ENCODE results near the gene NQO1. TPM values are rescaled to one million over a fixed set of nuclear protein-coding genes. Genes with fewer than 3 reads are reported as not detected.

Gene NQO1
- total RNA-seq, 1 donor from 2014 or later: 77.7 TPM

DNA sequence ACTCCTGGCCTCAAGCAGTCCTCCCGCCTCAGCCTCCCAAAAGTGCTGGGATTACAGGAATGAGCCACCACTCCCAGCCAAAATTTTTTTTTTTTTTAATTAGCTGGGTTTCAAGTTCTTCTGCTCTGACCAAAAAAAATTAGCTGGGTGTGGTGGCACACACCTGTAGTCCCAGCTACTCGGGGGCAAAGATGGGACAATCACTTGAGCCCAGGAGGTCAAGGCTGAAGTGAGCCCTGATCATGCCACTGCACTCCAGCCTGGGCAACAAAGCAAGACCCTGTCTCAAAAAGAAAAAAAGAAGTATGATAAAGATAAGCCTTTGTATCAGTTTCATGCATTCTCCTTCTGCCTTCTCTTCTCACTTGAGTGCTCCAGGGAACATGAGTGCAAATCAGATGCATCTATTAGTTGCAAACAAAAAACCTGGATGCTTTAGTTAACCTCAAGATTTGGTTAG is 1.9 kb downstream of the NQO1 start:
- H3K27ac ChIP-seq: peak overlapping the region; percentile 88
- H3K9me3 ChIP-seq: no peaks in the 10 kb centered on the region
- H3K36me3 ChIP-seq: no peaks in the 10 kb centered on the region
- no peaks in the 10 kb centered on the region for H3K27me3 ChIP-seq
- intact Hi-C loops (cut with DNase I): no loop called here
- no peak overlapping the region for H3K4me3 ChIP-seq
- DNase-seq (no peak), ATAC-seq (no peak)
- TF ChIP-seq, protein P1, sequence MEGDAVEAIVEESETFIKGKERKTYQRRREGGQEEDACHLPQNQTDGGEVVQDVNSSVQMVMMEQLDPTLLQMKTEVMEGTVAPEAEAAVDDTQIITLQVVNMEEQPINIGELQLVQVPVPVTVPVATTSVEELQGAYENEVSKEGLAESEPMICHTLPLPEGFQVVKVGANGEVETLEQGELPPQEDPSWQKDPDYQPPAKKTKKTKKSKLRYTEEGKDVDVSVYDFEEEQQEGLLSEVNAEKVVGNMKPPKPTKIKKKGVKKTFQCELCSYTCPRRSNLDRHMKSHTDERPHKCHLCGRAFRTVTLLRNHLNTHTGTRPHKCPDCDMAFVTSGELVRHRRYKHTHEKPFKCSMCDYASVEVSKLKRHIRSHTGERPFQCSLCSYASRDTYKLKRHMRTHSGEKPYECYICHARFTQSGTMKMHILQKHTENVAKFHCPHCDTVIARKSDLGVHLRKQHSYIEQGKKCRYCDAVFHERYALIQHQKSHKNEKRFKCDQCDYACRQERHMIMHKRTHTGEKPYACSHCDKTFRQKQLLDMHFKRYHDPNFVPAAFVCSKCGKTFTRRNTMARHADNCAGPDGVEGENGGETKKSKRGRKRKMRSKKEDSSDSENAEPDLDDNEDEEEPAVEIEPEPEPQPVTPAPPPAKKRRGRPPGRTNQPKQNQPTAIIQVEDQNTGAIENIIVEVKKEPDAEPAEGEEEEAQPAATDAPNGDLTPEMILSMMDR (IDR thresholded peaks at IDR 0.05): no peak
- H3K4me1 ChIP-seq: peaks cover 17% of the 10 kb centered on the region

DNA sequence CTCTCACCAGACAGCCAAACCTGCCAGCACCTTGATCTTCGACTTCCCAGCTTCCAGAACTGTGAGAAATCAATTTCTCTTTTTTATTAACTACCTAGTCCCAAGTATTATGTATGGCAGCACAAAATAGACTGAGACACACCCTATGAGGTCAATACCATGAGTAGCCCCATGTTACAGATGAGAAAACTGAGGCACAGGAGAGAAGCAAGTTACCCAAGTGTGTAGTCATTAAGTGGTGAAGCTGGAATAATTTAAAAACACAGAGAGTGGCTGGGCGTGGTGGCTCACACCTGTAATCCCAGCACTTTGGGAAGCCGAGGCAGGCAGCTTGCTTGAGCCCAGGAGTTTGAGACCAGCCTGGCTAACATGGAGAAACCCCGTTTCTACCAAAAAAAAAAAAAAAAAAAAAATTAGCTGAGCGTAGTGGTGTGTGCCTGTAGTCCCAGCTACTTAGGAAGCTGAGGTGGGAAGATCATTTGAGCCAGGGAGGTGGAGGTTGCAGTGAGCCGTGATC is 4.9 kb downstream of the NQO1 start:
- ATAC-seq (no peak), DNase-seq (no peak)
- Histone ChIP-seq H3K4me1 (peaks cover 7% of the 10 kb centered on the region), H3K36me3 (peaks cover 18% of the 10 kb centered on the region), H3K4me3 (no peak overlapping the region), H3K27me3 (no peaks in the 10 kb centered on the region), H3K9me3 (no peaks in the 10 kb centered on the region), H3K27ac (no peak overlapping the region)
- TF ChIP-seq, protein P1 (IDR thresholded peaks at IDR 0.05): no peak
- intact Hi-C loops (cut with DNase I): no loop called here

DNA sequence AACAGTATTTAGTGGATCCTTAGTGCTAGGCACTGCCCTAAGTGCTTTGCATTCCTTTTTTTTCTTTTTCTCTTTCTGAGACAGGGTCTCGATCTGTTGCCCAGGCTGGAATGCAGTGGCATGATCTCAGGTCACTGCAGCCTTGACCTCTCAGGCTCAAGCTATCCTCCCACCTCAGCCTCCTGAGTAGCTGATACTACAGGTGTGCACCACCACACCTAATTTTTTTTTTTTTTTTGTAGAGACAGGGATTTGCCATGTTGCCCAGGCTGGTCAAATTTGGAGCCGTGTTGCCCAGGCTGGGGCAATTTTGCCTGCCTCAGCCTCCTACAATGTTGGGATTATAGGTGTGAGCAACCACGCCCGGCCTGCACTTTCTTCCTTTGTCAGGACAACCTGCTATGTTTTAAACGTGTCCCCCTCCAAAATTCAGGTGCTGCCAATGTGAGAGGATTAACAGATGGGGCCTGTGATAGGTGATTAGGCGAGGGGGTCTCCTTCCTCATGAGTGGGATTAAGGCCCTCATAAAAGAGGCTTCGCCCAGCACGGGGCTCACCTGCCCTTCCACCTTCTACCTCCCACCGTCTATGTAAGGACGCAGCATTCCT is 5.4 kb downstream of the NQO1 start:
- peaks cover 23% of the 10 kb centered on the region for H3K36me3 ChIP-seq
- H3K27ac ChIP-seq: no peak overlapping the region
- peak; percentile 15 for DNase-seq
- H3K4me1 ChIP-seq: peaks cover 7% of the 10 kb centered on the region
- H3K4me3 ChIP-seq: no peak overlapping the region
- H3K27me3 ChIP-seq: no peaks in the 10 kb centered on the region
- intact Hi-C loops (cut with DNase I): no loop called here
- no peak for ATAC-seq
- no peaks in the 10 kb centered on the region for H3K9me3 ChIP-seq
- TF ChIP-seq, protein P1 (IDR thresholded peaks at IDR 0.05): no peak

DNA sequence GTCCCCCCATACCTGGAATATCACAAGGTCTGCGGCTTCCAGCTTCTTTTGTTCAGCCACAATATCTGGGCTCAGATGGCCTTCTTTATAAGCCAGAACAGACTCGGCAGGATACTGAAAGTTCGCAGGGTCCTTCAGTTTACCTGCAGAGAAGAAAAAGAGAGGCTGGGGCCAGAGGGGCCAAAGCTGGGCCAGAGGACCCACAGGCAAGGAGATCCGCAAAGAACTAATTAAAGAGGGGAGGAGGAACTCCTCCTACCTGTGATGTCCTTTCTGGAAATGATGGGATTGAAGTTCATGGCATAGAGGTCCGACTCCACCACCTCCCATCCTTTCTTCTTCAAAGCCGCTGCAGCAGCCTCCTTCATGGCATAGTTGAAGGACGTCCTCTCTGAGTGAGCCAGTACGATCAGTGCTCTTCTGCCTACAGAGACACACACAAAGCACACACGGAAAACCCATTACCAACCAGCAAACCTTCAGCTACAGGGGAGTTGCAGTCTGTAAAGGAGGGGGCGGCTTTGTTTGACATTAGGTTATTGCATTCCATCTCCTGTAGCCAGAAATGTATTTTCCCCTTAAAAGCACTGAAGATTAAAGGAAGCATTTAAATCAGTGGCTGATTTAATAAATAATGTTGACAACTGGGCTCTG is 8.1 kb downstream of the NQO1 start:
- H3K27me3 ChIP-seq: no peaks in the 10 kb centered on the region
- TF ChIP-seq, protein P1 (IDR thresholded peaks at IDR 0.05): no peak

DNA sequence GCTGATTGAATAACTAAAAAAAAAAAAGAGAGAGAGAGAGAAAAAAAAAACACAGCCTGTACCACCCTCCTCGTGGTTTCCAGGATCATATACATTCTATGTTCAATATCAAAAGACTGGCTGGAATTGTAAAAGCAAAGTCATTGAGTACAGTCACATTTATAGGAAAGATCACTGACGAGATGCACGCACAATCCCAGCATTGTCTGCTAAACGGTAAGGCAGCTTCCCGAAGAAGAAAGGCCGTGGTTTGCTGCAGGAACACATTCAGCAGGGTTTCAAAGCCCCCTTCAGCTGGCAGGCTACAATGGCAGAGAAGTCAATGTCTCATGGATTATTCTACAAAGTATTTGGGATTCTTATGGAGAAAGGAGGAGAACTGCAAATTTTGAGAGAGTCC is 9.3 kb downstream of the NQO1 start:
- ATAC-seq (no peak), DNase-seq (no peak)
- Histone ChIP-seq H3K9me3 (no peaks in the 10 kb centered on the region), H3K4me3 (no peak overlapping the region), H3K4me1 (no peaks in the 10 kb centered on the region), H3K27ac (no peak overlapping the region), H3K27me3 (no peaks in the 10 kb centered on the region), H3K36me3 (peaks cover 55% of the 10 kb centered on the region)
- TF ChIP-seq, protein P1 (IDR thresholded peaks at IDR 0.05): no peak
- intact Hi-C loops (cut with DNase I): no loop called here

More for the DNA sequence above, 8.1 kb downstream of the NQO1 start:
- Histone ChIP-seq H3K4me3 (no peak overlapping the region), H3K27ac (no peak overlapping the region), H3K9me3 (no peaks in the 10 kb centered on the region), H3K36me3 (peaks cover 43% of the 10 kb centered on the region), H3K4me1 (no peaks in the 10 kb centered on the region)
- intact Hi-C loops (cut with DNase I): no loop called here
- DNase-seq (peak; percentile 8), ATAC-seq (no peak)
